Cardiac ventricle fibroblast (primary cell): Measurements from ENCODE around the gene EIF3L. TPM values are rescaled to one million over a fixed set of nuclear protein-coding genes. Genes with fewer than 3 reads are reported as not detected.

Experiments used
- total RNA-seq: library from RNA; depleted of rRNA; stranded (reverse); fragments of >200 nt; gene quantifications from 2 replicates; pipeline ENCODE4 v1.2.3, GENCODE V29; 2015

EIF3L gene
- 351 and 413 TPM in 2 replicates for total RNA-seq

DNA sequence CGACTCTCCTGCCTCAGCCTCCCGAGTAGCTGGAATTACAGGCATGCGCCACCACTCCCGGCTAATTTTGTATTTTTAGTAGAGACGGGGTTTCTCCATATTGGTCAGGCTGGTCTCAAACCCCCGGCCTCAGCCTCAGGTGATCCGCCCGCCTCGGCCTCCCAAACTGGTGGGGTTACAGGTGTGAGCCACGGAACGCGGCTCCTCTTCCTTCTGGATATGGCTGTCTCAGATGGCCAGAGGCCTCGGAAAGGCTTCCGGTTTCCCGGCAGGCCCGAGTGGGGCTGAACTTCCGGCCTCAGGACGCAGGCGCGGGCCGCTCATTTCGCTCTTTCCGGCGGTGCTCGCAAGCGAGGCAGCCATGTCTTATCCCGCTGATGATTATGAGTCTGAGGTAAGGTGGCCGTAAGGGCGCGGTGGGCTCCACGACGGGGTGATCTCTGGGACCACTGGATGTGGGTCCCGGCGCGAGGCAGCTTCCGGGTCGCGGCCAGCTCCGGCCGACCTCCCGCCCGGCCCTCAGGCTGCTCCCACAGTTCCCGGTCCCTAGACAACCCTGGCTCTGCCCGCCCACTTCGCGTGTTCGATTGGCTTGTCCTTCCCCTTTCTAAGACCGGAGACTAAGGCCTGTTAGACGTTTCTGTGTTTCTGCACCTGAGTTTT lies at the start of gene EIF3L:
TSS of gene EIF3L (plus strand) at position 331 of the 663 bp plus-strand sequence. CDS start at position 362, 31 bp downstream.

DNA sequence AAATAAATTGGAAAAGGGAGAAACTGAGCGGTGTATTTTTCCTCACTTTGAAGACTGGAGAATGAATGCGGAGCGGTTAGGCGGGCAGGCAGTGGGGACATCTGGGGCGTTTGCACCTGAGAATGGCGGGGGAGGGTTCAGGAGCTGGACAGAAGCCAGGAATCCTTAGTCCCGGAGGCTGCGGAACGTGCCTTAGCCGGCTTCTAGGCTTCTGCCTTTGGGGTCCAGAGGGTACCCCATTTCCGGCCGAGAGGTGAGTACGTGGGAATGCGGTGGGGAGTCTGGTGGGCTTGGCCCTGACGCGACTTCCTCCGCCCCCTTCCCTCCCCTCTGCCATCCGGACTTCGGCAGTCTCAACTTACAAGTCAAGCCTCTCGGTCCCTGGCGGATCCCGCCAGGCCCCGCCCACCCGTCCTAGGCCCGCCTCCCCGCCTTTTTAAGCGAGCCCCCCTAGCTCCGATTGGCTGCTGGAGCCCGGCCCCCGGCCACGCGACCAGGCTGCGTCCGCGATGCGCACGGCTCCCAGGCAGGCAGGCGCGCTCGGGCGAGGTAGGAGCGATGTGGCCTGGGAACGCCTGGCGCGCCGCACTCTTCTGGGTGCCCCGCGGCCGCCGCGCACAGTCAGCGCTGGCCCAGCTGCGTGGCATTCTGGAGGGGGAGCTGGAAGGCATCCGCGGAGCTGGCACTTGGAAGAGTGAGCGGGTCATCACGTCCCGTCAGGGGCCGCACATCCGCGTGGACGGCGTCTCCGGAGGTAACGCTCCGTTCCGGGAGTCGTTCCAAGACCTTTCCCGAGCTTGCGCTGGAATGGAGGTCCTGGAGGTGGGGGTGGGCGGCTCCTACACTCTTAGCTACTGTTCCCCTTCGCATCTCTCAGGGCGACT lies 41.6 kb upstream of the EIF3L start, which contains the start of gene GCAT:
TSS of gene GCAT (plus strand) at position 525 of the 884 bp plus-strand sequence. CDS start at position 559, 34 bp downstream.

DNA sequence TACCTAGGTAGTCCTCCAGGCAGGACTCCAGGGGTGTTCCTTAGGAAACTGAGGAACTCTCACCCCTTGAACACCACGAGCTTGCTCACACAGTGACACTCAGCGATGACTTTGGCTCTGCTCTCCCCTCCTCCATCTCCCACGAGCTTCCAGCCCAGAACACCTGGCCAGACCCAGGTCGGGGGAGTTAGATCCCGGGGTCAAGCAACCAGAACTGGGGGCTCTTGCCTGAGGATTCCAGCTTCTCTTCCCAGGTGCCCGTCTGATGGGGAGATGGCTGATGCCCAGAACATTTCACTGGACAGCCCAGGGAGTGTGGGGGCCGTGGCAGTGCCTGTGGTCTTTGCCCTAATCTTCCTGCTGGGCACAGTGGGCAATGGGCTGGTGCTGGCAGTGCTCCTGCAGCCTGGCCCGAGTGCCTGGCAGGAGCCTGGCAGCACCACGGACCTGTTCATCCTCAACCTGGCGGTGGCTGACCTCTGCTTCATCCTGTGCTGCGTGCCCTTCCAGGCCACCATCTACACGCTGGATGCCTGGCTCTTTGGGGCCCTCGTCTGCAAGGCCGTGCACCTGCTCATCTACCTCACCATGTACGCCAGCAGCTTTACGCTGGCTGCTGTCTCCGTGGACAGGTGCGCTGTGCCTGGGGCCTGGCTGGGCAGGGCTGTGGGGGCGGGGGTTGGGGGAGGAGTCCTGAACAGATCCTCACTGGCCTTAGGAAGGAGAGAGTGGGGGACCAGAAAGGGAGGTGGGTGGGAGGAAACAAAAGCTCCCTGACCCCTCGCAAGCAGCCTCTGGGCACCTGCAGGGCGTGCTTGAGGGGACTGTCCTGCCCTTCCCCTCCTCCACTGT lies 25.9 kb upstream of the EIF3L start, which contains the start of gene GALR3:
TSS of gene GALR3 (plus strand) at position 249 of the 852 bp plus-strand sequence. CDS start at position 274, 25 bp downstream.

GRCh38 chr22:37905534-37906363 lies 56.5 kb downstream of the EIF3L start, which contains the start of gene MICALL1:
Gene MICALL1 (plus strand): TSS chr22:37906297. CDS start chr22:37906423, 126 bp downstream.

Other genes with a start within 250 kb of the EIF3L start
- 18.8 and 20.7 TPM in 2 replicates for gene GGA1, start 240.6 kb upstream of the EIF3L start, total RNA-seq
- gene SH3BP1, start 209.8 kb upstream of the EIF3L start, total RNA-seq: 14.5 and 16.0 TPM in 2 replicates
- 6.5 and 9.9 TPM in 2 replicates for gene PDXP, start 190.7 kb upstream of the EIF3L start, total RNA-seq
- 4,931 and 6,137 TPM in 2 replicates for gene LGALS1, start 173.8 kb upstream of the EIF3L start, total RNA-seq
- 12.9 and 28.6 TPM in 2 replicates for gene NOL12, start 163.1 kb upstream of the EIF3L start, total RNA-seq
- gene TRIOBP, start 152.4 kb upstream of the EIF3L start, total RNA-seq: 120 and 124 TPM in 2 replicates
- 26.2 and 42.1 TPM in 2 replicates for gene GCAT, start 41.5 kb upstream of the EIF3L start, total RNA-seq
- gene GALR3, start 26.0 kb upstream of the EIF3L start, total RNA-seq: 0.62 TPM in 1 of 2 replicates, not detected in the other
- gene ANKRD54, start 5.1 kb upstream of the EIF3L start, total RNA-seq: 29.6 and 39.3 TPM in 2 replicates
- 24.8 and 26.9 TPM in 2 replicates for gene MICALL1, start 56.9 kb downstream of the EIF3L start, total RNA-seq
- gene C22orf23, start 104.2 kb downstream of the EIF3L start, total RNA-seq: 0.12 and 0.49 TPM in 2 replicates
- gene POLR2F, start 104.3 kb downstream of the EIF3L start, total RNA-seq: 65.2 and 110 TPM in 2 replicates
- not detected in 2 replicates for gene SOX10, start 135.1 kb downstream of the EIF3L start, total RNA-seq
- gene PICK1, start 208.0 kb downstream of the EIF3L start, total RNA-seq: 6.1 and 12.9 TPM in 2 replicates
- gene SLC16A8, start 234.8 kb downstream of the EIF3L start, total RNA-seq: 0.34 and 0.62 TPM in 2 replicates